ENCODE results near the gene SERBP1. TPM values are rescaled to one million over a fixed set of nuclear protein-coding genes. Genes with fewer than 3 reads are reported as not detected.

Gene SERBP1
- total and polyA plus RNA-seq, 2 of the 8 experiments (the other 6 are each of a cell fraction or from before 2014, with no cell fraction given) = 229 to 536 TPM

- TF ChIP-seq TAF7 (optimal IDR thresholded peaks at IDR 0.05; ENCODE audit: borderline replicate concordance, low read depth, low read length) = no peak
- no peak for TF ChIP-seq USF2 (IDR thresholded peaks at IDR 0.05; ENCODE audit: low read length)
- no peak for TF ChIP-seq MAX (IDR thresholded peaks at IDR 0.05)
Observed at GRCh38 chr1:67371043-67371442, 59.2 kb downstream of the SERBP1 start (continued).
